WTC11 (cell line): ENCODE measurements around the gene RAB25.

ENCODE experiments used
- CTCF ChIP-seq: fragments of 200-600 bp; IDR thresholded peaks from 2 replicates; pipeline ENCODE4 v1.8.0; 2022; ENCODE audit warnings: antibody characterized with exemption
- ESRRA ChIP-seq: sonication (generic); formaldehyde crosslinking; IDR thresholded peaks from 2 replicates; pipeline ENCODE4 v1.8.1; 2022; ENCODE audit warnings: mild to moderate bottlenecking, missing genetic modification reagents, borderline replicate concordance
- JUN ChIP-seq: sonication (generic); formaldehyde crosslinking; IDR thresholded peaks from 2 replicates; pipeline ENCODE4 v1.8.0; 2023; ENCODE audit warnings: mild to moderate bottlenecking, missing genetic modification reagents

GRCh38 chr1:156069490-156070455, 8.8 kb downstream of the RAB25 start:
- TF ChIP-seq CTCF: no peak
- no peak for TF ChIP-seq JUN (CRISPR knock-in tag)
- TF ChIP-seq ESRRA: no peak
